ENCODE measurements around the gene VGLL4. TPM values are rescaled to one million over a fixed set of nuclear protein-coding genes. Genes with fewer than 3 reads are reported as not detected.

Gene VGLL4
- total RNA-seq, 1 donor from 2014 or later = 76.7 TPM

- no peak for DNase-seq
Measured at GRCh38 chr3:11546657-11547302, 96.9 kb downstream of the VGLL4 start.

- DNase-seq = no peak
Measured at GRCh38 chr3:11545186-11545851, 98.4 kb downstream of the VGLL4 start.

DNA sequence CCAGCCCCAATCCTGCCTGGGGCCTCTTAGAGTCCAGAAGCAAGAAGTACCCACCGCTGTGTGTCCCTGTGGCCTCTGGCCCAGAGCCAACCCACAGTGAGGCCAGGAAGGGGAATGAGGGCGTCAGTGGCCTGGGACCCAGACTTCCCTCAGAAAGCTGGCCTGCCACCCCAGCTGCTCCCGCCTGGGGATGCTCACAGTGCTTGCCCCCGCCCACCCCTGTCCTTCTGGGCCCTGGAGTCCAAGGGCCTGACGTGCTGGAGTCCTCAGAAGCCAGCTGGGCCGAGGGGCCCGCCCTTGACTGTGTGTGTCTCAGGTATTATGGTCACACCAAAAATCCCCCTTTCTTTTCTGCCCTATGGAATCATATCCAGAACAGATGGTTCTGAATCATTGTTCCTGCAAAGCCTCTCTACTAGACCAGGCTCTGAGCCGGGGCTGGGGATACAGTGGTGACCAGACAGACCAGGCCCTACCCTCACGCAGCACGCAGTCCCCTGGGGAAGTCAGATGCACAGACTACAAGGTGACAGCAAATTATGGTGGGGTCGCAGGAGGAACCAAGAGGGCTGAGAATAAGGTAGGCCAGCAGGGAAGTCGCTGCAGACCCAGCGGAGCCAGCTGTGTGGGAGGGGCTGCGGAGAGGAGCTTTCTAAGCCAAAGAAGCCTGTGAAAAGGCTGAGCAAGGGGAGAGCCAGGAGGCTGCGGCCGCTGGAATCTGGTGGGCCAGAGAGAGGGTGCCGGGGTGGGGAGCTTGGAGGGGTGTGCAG is 99.1 kb downstream of the VGLL4 start:
- DNase-seq = no peak

- DNase-seq = no peak
Measured at GRCh38 chr3:11543948-11544387, 99.7 kb downstream of the VGLL4 start.

DNA sequence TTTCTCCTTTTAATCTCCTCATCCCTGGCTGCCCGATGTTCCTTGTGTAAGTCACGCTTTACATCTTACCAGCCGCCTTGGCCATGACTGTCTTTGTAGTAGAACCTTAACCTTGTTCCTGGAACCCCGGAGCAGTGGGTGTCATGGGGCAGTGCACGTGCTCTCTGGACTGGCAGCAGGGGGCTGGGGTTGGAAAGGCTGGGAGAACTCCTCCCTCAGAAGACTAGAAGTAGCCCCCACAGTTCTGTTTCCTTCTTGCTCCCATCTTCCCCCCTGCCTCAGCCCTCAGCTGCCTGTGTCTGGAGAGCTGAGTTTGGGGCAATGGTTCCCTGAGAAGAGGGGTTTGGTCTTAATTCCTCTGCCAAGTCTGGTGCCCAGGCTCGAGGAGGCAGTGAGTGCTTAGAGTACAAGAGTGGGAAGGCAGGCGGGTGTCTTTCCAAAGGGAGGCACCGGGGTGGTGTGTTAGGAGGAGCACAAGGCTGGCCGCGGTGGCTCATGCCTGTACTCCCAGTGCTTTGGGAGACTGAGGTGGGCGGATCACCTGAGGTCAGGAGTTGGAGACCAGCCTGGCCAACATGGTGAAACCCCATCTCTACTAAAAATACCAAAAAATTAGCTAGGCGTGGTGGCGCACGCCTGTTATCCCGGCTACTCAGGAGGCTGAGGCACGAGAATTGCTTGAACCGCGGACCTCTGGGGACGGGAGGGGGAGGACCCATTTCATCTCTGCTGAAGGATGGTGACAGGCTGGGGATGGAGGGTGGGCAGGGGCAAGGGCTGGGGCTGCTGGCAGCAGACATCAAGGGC is 100.4 kb downstream of the VGLL4 start:
- no peak for DNase-seq

GRCh38 chr3:11542551-11542950 is 101.2 kb downstream of the VGLL4 start:
- DNase-seq = no peak

- no peak for DNase-seq
Measured at GRCh38 chr3:11541321-11542303, 102.1 kb downstream of the VGLL4 start.

DNA sequence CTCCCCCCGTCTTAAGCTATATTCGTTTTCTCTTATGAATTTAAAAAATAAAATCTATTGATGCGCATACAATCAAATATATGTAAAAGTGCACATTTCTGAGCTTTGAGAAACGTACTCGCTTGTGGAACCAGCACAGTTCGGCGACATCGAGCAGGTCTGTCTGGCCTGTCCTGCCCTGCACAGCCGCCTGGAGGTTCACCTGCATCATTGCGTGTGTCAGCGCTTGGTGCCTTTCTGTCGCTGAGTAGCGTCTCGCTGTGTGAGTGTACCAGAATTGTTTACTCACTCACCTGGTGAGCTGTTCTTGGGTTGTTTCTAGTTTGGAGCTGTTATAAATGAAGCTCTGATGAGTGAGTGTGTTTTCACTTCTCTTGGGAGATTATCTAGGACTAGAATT is 104.0 kb downstream of the VGLL4 start:
- DNase-seq = no peak

GRCh38 chr3:11539218-11539617 is 104.5 kb downstream of the VGLL4 start:
- DNase-seq = no peak

GRCh38 chr3:11538581-11538980 is 105.1 kb downstream of the VGLL4 start:
- no peak for DNase-seq

GRCh38 chr3:11536936-11537612 is 106.6 kb downstream of the VGLL4 start:
- DNase-seq = no peak

GRCh38 chr3:11536132-11536935 is 107.4 kb downstream of the VGLL4 start:
- DNase-seq = peak; percentile 43

DNA sequence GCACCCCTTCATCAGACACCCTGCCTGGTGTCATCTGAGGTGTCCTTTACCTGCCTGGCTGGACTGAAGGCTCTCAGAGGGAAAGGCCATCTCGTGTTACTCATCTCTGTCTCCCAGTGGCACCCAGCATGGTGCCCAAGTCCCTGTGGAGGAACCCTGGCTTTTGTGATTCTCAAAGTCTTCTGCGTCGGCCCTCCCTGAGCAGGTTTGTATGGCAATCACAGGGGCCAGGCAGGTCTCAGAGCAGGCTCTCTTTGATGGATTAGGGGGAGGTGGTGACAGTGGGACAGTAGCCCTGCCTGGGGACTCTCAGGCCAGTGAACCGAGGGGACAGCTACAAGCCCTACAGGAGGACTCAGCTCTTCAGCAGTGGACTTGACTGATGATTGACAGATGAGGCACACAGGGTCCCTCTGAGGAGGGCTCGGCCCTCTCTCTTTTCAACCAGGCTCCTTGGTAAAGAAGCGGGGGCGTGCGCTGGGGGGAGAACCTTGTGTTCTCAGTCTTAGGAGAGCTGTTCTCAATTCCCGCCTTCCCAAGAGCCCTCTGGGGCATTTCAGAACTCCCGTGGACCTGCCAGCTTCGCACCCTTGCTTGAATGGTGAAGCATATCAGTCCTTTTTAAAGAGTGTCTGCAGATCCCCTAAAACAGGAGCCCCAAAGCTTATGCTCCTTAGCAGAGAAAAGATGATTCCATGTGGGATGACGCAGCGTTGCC is 108.3 kb downstream of the VGLL4 start:
- DNase-seq = no peak

DNA sequence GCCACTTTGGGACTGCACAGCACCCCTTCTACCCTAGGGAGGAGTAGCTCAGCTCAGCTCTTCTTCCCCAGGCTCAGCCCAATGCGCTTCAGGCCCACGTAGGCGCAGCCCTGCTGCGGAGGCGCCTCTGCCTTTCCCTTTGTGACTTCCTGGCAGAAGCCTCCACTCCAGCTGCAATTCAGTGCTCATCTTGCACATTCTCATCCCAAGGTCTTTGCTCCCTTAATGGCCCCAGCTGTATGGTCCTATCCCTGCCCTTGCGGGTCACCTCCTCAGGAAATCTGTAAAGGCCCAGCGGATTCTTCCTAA is 109.0 kb downstream of the VGLL4 start:
- no peak for DNase-seq

- DNase-seq = no peak
Measured at GRCh38 chr3:11534011-11534792, 109.5 kb downstream of the VGLL4 start.

DNA sequence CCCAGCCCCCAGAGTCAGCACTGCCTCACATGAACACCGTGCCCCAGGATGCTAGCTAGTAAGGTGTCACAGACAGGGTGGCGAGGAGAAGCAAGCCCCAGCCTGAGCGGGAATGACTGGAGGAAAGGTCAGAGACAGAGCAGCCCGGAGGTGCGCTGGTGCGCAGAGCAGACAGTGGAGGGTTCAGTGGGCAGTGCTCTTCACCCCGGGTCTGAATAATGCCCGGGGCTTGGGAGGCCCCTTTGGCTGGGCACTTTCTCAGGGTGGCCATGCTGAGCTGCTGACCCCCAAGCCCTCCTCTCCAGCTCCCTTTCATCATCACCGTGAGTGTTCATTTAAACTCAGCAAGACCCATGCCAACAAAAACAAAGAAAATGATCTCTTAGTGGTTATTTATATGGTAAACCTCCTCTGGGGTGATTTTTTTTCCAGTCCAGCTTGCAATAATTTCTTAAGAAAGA is 110.8 kb downstream of the VGLL4 start:
- DNase-seq = peak; percentile 27

GRCh38 chr3:11530153-11530721 is 113.5 kb downstream of the VGLL4 start:
- no peak for DNase-seq

DNA sequence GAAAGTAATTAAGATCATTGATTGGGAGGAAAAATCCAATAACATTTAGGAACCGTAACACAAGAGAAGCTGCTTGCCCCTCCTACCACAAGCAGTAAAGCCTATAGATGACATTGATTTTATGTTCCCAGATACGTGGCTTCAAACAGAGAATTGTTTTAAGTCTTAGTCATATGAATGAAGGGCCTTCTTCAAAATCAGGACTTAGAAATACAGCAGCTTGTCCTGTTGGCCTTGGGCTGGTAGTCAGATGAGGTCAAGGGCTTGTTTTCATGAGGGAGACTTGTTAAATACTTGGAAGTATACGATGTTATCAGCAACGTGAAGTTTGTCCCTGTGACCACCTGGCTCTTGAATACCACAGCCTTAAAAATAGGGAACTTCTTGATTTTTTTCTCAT is 114.4 kb downstream of the VGLL4 start:
- DNase-seq = no peak

Measured in dermis blood vessel endothelial cell (primary cell).